Activated naive CD8-positive, alpha-beta T cell treated with anti-CD3 and anti-CD28 coated beads, Interleukin-2, amount 50 U/mL, for 16 hours (primary cell): ENCODE data around the gene IFI27.
"Not testable (repeated sequence)": the region's sequence is repeated elsewhere in the genome, so short reads cannot be mapped to it uniquely, and the experiment has no call there.

Source experiments
- DNase-seq: peaks from one replicate; pipeline ENCODE4 v3.0.0-alpha.2; 2020; ENCODE audit warnings: low read depth, low spot score

The IFI27 gene

DNA sequence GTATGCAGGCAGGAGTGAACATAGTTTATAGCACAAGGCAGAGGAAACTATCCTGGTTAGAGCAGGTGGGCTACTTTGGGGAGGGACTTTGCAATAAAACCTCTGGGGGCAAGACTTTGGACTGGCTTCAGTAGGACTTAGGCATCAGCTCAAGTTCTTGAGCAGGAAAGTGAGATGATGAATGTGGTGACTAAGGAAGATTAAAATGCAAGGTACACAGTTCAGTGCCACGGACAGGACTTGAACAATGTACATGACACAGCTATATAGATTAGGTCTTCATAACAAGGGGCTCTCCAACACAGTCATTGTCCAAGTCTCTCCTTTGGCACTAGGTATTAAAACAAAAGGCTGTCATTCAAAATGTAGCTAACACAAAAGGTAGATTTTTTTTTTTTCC is 42.1 kb downstream of the IFI27 start:
- no peak for DNase-seq

DNA sequence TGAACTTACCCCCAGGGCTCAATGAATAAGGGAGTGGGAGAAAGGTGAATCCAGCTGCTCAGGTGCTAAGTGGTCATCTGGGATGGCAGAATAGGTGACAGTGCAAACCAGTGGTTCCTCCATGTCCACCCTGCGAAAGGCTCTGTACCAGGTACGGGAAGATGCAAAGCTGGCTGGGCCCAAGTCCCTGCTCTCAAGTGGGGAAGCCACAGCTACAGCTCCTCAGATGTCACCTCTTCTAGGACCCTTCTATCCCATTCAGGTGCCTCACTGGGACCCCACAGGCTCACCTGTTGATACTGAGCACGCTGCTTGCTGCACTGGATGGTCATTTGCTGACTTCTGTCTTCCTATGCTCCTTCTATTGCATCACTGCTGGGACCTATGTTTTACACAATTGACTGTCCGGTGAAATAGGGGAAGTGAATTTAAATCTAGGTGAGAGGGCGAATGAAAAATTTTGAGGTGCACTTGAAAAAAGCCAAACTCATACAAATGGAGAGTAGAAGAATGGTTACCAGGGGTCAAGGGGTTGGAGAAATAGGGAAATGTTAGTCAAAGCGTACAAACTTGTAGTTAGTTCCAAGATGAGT is 43.3 kb downstream of the IFI27 start:
- DNase-seq = no peak

DNA sequence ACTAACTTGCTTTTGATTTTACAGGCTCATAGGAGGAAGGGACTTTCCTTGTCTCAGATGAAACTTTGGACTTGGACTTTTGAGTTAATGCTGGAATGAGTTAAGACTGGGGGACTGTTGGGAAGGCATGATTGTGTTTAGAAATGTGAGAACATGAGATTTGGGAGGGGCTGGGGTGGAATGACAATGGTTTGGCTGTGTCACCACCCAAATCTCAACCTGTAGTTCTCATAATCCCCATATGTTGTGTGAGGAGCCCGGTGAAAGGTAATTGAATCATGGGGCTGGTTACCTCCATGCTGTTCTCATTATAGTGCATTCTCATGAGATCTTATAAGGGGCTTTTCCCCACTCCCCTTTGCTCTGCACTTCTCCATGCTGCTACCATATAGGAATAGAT is 45.6 kb downstream of the IFI27 start:
- not testable (repeated sequence) for DNase-seq

DNA sequence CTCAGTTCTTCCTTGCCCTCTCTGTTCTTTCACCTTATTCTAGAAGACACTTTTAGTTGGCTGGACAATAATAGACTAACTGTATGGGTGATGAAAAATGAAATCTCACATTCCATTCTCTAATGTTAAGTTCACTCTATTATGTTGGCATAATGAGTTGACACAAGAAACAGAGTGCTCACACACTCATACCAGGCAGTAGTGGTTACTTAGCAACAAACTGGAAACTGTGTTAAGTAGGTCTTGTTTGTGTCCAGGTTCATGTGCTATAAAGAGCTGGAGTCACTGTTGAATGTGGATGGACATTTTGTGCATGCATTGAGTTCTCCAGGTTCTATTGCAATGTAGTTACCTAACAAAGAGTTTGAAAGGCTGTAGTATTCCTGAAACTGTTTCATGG is 46.7 kb downstream of the IFI27 start:
- no peak for DNase-seq

DNA sequence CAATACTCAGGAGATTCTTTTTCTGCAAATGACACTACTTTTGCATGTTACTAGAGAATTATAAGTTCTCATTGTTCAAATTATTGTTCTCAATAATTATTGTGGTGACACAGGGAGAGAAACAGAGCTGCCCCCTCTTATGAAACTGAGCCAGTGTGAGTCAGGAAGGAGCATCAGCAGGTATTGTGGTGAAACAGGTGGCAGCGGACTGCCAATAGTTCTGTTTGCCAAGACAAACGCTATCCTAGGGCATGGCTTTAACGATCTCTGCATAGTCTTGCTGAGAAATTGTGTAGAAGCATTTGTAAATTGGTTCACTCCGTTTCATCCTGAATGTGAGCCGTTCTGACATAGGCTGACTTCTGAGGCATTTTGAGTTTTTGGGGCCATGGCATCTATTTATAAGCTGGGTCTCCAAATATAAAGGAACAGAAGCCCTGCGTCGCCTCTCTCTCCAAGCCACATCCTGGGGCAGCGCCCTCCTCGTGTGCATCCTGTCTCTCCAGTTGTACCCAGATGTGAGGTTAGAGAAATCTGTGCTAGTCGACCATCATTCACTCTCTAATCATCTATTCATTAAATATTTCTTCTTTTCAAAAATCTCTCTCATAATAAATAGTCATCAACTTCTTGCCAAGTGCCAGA is 47.8 kb downstream of the IFI27 start:
- DNase-seq = no peak

DNA sequence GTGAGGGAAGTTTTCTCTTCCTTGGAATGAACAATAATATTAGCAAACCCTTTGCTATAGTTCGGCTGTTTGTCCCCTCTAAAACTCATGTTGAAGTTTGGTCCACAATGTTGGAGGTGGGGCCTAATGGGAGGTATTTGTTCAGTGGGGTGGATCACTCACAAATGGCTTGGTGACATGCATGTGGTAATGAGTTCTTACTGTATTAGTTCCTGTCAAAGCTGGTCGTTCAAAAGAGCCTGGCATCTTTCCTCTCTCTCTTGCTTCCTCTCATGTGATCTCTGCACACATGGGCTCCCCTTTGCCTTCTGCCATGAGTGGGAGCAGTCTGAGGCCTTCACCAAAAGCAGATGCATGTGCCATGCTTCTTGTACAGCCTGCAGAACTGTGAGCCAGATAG is 50.5 kb downstream of the IFI27 start:
- no peak for DNase-seq

DNA sequence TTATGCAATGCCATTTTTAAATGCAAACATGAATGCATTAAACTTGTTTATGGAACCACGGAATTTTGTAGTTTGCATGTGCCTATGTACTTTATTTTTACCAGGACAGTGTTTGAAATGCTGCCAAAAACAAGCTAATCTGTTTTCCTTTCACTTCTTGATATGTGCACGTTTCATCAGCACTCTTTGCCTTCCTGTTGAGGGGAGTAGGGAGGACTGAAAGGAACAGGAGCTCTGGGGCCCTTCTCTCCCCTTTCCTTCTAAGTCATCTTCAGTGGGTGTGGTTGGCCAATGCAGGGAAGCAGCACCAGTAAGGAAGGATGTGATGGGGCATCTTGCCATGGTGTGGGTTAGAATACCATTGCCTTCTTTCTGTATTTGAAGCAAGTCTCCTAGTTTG is 51.4 kb downstream of the IFI27 start:
- no peak for DNase-seq

DNA sequence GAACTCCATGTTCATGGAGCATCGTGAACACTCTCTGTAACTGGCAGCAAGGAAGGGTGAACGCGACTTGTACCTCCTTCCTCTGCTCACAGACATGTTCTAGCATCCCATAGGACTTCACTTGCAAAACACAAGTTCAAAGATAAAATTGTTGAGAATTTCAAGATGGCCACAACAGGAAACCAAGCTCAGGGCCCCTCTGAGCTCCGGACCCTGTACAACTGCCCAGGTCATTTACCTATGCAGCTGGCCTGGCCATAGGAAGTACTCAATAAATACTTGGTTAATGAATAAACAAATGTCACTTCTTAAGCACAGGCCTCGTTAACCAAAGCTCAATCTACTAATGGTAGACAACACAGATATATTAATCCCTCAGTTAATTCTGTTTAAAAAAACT is 51.9 kb downstream of the IFI27 start:
- DNase-seq = no peak

DNA sequence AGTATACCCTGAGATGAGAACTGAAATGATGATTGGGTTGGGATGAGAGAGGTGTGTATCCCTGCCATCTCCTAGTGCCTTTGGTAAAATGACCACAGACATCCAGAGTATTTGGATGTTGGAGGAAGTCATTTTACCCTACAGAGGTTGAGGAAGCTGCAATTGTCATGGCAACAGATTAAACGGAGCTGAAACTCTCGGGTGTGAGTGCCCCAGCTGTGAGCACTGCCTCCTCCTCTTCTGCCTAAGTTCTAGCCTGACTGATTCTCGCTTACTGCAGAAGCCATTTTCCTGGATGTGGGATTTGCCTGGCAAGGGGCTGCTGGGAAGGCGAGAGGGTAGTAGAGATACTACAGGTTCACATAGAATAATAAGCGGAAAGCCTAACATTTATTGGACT is 53.3 kb downstream of the IFI27 start:
- no peak for DNase-seq

DNA sequence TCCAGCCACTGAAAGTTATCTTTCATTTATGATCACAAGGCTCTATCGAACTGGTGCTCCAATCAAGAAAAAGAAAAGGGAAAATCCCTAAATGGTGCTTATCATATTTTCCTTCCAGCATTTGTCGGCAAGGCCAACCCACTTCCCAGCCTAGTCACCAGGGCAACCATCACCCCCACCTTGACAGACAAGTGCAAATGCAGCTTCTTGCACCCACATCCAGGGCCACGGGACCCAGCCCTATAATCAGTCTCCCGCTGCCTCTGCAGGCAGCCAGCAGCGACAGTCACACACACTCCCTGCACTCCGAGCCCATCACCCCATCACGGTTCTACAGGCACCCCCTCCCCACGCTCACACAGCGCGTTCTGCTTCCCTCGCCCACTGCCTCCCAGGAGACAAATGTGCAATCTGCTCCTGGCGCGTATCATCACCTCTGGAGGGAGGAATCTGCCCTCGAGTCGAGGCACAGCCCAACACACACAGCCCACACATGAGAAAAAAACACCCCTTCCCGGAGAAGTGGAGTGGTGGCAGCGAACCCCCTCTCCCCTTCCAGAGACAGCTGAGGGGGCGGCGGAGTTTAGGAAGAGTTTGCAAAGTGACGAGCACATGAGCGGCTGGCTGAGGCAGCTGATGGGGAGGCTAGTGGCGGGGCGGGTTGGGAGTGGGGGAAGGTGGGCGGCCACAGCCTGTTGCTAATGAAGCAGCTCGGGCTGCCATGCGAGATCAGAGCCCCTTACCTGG is 54.3 kb downstream of the IFI27 start:
- DNase-seq = no peak

DNA sequence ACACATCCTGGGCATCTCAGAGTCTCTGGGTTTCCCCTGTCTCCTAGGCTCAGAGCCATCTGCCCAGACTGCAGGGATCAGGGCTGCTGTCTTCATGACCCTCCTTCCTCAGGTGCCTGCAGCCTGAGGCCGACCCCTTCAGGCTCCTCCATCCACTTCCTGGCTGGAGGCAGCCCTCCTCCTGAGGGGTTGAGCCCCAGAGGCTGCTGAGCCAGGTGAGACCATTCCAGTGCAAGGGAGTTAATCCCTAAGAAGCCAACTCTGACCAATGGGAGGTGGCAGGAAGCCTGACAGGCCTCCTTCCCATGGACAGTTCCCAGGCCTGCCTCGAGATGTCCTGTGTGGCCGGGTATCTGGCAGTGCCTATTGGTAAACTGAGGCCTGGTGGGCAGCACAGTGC is 55.2 kb downstream of the IFI27 start:
- DNase-seq = no peak
